Endothelial cell (in vitro differentiated cells): ENCODE measurements around the gene TET1. TPM values are rescaled to one million over a fixed set of nuclear protein-coding genes. Genes with fewer than 3 reads are reported as not detected.
A peak's percentile ranks its signal among the peaks of the same experiment; 100 is the strongest.

Experiments
- DNase-seq: peaks from one replicate; pipeline ENCODE4 v3.0.0; 2021; ENCODE audit warnings: low spot score
- H3K27ac Mint-ChIP-seq: one replicate; pipeline ENCODE4 v1.8.0; 2021; ENCODE audit warnings: mixed read lengths, inconsistent platforms; ENCODE audit not compliant: unreplicated experiment
- H3K27me3 Mint-ChIP-seq: one replicate; pipeline ENCODE4 v1.8.0; 2021; ENCODE audit warnings: mild to moderate bottlenecking, moderate library complexity, mixed read lengths, inconsistent platforms; ENCODE audit not compliant: unreplicated experiment
- H3K36me3 Mint-ChIP-seq: one replicate; pipeline ENCODE4 v1.8.0; 2021; ENCODE audit warnings: mild to moderate bottlenecking, low read depth, mixed read lengths, inconsistent platforms; ENCODE audit not compliant: unreplicated experiment
- H3K4me1 Mint-ChIP-seq: one replicate; pipeline ENCODE4 v1.8.0; 2021; ENCODE audit warnings: mild to moderate bottlenecking, mixed read lengths, inconsistent platforms; ENCODE audit not compliant: unreplicated experiment
- H3K4me3 Mint-ChIP-seq: one replicate; pipeline ENCODE4 v1.8.0; 2021; ENCODE audit warnings: mild to moderate bottlenecking, mixed read lengths, inconsistent platforms; ENCODE audit not compliant: unreplicated experiment
- H3K9me3 Mint-ChIP-seq: one replicate; pipeline ENCODE4 v1.8.0; 2021; ENCODE audit warnings: mixed read lengths, inconsistent platforms; ENCODE audit not compliant: unreplicated experiment
- CTCF ChIP-seq: fragments of 200-600 bp; sonication (generic); IDR thresholded peaks from one replicate; pipeline ENCODE4 v1.5.0; 2021; ENCODE audit warnings: antibody characterized with exemption; ENCODE audit not compliant: unreplicated experiment
- total RNA-seq: library from RNA; stranded (reverse); fragmentation: NEBNext Ultra II Directional; extraction: Animal tissue kit (Norgen Biotek cat#: 25700); gene quantifications from one replicate; pipeline ENCODE4 v1.2.1, GENCODE V29; 2021; ENCODE audit not compliant: unreplicated experiment

TET1 gene
- total RNA-seq, 1 donor from 2014 or later, result 20.3 TPM

GRCh38 chr10:68559841-68560185 lies 324 bp upstream of the TET1 start:
- no peak for DNase-seq
- H3K27me3 Mint-ChIP-seq, result peaks cover 7% of the 10 kb centered on the region
- H3K36me3 Mint-ChIP-seq, result no peaks in the 10 kb centered on the region
- H3K9me3 Mint-ChIP-seq, result no peaks in the 10 kb centered on the region
- H3K4me3 Mint-ChIP-seq, result peak overlapping the region; percentile 88
- peaks cover 19% of the 10 kb centered on the region for H3K4me1 Mint-ChIP-seq
- no peak for TF ChIP-seq CTCF
- no peak overlapping the region for H3K27ac Mint-ChIP-seq

GRCh38 chr10:68560943-68561864 lies 1.1 kb downstream of the TET1 start:
- peak overlapping the region; percentile 90 for H3K27ac Mint-ChIP-seq
- no peaks in the 10 kb centered on the region for H3K36me3 Mint-ChIP-seq
- peak overlapping the region; percentile 100 for H3K4me3 Mint-ChIP-seq
- peaks cover 19% of the 10 kb centered on the region for H3K4me1 Mint-ChIP-seq
- DNase-seq, result peak; percentile 53
- TF ChIP-seq CTCF, result no peak
- H3K9me3 Mint-ChIP-seq, result no peaks in the 10 kb centered on the region
- H3K27me3 Mint-ChIP-seq, result peaks cover 7% of the 10 kb centered on the region

DNA sequence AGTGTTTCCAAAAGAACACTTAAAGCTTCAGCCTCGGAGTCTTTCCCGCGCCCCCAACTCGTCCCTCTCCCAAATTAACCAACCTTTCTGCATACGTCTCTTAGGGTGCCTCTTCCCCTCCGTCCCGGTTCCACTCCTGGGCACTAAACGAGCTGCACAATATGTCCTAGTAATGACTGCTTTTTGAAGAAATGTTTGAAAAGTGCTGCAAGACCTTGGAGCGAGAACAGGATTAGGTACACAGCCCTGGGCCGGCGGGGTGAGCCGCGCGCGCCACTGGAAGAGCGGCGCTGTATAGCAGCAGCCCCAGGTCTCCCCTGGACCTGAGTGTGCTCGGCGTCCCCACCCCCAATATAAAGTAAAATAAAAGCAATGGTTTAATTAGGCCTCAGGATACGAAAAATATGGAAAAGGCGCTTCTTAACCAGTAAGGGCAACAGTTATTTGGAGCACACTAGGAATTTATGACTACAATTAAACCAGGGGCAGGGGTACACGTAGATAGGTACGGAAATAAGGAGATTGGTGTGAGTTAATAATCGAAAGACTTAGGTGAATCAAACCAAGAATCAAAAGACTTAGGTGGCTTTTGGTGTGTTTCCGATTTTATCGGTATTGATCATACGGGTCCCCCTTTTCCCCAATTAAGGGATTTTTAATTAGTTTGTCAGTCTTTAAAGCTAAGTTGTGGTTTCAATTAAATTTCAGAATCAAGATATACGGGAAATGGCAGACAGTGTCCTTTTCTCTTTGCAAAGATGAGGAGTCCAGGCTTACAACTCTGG lies 1.9 kb downstream of the TET1 start:
- peak; percentile 38 for DNase-seq
- peaks cover 7% of the 10 kb centered on the region for H3K27me3 Mint-ChIP-seq
- no peaks in the 10 kb centered on the region for H3K36me3 Mint-ChIP-seq
- no peaks in the 10 kb centered on the region for H3K9me3 Mint-ChIP-seq
- H3K27ac Mint-ChIP-seq, result peak overlapping the region; percentile 68
- H3K4me3 Mint-ChIP-seq, result peak overlapping the region; percentile 98
- no peak for TF ChIP-seq CTCF
- H3K4me1 Mint-ChIP-seq, result peaks cover 19% of the 10 kb centered on the region

DNA sequence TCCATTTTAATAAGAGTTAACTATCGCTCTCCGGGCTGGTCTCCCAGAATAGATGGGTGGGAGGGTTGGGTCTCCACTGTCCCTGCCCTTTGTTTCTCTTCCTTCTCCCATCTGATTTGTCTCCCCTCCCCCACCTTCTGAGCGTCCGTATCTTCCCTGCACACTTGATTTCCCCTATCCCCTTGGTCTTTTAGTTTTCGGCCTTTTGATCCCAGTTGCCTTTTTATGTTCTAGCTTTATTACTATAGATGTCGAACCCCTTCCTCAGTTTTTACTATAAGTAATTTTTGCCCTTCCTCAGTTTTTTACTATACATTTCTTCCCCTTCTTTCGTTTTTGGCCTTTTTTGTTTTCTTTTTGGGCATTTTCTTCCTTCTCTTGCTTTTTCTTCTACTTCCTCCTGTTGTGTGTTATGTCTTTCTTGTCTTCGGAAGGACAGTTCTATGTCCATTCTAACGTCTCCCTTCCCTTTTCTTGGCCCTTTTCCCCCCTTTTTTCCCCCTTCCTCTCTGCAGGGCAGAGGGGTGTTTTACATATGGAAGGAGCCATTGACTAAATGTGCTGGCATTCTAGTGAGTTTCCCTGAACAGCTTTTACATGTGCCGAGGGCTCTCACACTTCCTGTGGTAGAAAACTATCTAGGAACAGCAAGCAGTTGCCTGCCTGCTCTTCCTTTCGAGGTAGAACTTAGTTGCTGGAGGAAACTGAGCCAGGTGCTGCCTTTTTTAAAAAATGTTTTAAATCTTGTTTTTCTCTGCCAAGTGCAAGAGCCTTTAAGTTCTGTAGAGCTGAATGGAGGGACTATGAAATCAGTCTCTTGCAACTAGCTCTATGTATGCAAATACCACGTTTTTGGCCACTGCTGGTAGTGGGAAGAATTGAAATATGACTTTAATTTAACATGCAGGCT lies 2.8 kb downstream of the TET1 start:
- Mint-ChIP-seq H3K9me3 (no peaks in the 10 kb centered on the region), H3K4me3 (peak overlapping the region; percentile 98), H3K27ac (peak overlapping the region; percentile 91), H3K36me3 (no peaks in the 10 kb centered on the region), H3K4me1 (peaks cover 19% of the 10 kb centered on the region), H3K27me3 (peaks cover 7% of the 10 kb centered on the region)
- DNase-seq, result peak; percentile 22
- TF ChIP-seq CTCF, result no peak
